Astrocyte of the hippocampus (primary cell): ENCODE measurements around the gene TMEM88.

Experiments used
- DNase-seq: peaks from one replicate; pipeline ENCODE4 v3.0.0; 2011; ENCODE audit warnings: low read depth, low spot score

Gene TMEM88

GRCh38 chr17:7843536-7844291 lies 11.2 kb upstream of the TMEM88 start:
- DNase-seq = peak; percentile 92

DNA sequence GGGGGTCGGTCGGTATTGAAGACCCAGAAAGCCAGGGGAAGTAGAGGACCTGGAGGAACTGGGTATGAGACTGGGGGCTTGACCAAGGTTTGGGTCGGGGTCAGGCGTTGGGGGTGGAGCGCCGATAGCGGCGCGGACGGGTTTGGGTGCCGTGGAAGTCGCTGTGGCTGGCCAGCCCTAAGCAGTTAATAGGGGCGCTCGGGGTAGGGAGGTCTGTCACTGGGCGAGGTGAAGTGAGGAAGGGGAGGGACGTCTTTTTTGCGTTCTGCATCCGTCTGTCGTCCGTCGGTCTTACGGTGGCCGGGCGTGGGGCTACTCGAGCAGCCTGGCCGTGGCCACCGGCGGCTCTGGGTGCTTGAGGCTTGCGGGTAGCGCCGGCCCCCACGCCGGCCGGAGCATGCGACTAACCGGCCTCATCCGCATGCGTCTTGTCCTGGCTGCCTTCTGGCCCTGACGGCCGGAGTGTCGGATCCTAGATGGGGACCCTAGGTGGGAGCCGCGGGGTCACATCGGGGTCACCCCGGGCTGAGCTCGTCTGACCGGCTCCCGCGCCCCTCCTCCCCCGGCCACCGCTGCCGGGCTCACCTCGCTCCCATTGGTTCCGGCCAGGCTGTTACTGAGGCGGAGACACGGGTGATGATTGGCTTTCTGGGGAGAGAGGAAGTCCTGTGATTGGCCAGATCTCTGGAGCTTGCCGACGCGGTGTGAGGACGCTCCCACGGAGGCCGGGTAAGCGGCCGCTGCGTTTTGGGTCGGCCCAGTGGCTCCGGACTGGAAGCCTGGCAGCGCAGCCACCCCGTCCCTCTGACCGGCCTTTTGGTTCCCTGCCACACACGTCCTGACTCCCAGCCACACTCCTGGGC lies 10.3 kb upstream of the TMEM88 start:
- DNase-seq = peak; percentile 98

DNA sequence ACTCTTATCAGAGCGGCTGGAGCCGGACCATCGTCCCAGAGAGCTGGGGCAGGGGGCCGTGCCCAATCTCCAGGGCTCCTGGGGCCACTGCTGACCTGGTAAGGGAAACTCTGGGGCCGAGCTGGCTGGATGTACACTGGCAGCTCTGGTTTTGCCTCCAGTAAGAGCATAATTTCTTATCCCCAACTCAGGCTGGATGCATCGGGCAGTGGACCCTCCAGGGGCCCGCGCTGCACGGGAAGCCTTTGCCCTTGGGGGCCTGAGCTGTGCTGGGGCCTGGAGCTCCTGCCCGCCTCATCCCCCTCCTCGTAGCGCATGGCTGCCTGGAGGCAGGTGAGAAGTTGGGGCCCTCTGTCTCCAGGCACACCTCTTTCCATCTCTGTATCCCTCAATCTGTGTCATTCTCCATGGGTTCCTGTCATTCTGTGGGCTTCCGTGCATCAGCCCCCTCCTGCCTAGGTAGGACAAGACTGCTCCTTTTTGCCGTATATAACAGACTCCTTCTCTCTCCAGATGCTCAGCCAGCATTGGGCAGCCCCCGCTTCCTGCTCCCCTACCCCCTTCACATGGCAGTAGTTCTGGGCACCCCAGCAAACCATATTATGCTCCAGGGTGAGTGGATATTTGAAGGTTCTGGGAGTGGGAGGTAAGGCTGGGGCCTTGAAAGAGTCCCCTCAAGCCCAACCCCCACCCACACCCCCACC lies 9.4 kb upstream of the TMEM88 start:
- no peak for DNase-seq

GRCh38 chr17:7846063-7846735 lies 8.7 kb upstream of the TMEM88 start:
- DNase-seq = no peak

GRCh38 chr17:7846765-7847661 lies 7.9 kb upstream of the TMEM88 start:
- DNase-seq = no peak

DNA sequence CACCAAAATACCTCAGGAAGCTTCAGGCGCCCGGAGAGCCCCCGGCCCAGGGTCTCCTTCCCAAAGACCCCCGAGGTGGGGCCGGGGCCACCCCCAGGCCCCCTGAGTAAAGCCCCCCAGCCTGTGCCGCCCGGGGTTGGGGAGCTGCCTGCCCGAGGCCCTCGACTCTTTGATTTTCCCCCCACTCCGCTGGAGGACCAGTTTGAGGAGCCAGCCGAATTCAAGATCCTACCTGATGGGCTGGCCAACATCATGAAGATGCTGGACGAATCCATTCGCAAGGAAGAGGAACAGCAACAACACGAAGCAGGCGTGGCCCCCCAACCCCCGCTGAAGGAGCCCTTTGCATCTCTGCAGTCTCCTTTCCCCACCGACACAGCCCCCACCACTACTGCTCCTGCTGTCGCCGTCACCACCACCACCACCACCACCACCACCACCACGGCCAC lies 6.7 kb upstream of the TMEM88 start:
- no peak for DNase-seq

DNA sequence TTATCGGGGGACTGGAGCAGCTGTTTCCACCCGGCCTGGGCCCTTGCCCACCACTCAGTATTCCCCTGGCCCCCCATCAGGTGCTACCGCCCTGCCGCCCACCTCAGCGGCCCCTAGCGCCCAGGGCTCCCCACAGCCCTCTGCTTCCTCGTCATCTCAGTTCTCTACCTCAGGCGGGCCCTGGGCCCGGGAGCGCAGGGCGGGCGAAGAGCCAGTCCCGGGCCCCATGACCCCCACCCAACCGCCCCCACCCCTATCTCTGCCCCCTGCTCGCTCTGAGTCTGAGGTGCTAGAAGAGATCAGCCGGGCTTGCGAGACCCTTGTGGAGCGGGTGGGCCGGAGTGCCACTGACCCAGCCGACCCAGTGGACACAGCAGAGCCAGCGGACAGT lies 6.1 kb upstream of the TMEM88 start:
- no peak for DNase-seq

GRCh38 chr17:7849130-7849750 lies 5.6 kb upstream of the TMEM88 start:
- DNase-seq = no peak

DNA sequence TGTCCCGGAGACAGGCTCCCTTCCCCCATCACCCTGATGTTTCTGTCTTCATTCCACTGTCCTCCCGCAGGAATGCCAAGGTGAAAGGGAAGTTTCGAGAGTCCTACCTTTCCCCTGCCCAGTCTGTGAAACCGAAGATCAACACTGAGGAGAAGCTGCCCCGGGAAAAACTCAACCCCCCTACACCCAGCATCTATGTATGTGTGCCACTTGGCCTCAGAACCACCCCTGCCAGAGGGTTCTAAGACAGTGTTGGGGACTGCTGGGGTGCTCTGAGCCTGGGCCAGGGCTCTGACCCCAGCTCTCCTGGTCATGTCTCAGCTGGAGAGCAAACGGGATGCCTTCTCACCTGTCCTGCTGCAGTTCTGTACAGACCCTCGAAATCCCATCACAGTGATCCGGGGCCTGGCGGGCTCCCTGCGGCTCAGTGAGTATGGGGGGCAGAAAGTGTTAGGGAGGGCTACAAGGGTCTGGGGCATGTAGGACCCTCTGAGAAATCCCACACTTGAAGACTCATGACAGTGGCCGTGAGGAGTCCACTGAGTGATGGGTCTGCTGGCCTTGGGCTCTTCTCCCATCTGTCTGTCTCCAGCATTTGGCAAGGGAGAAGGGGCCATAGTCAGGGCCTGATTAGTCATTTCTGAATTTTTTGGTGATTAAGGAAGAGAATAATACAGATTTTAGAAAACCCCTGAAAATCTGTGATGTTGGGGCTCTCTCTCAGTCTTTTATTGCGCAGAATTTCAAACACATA lies 4.9 kb upstream of the TMEM88 start:
- no peak for DNase-seq

- DNase-seq = no peak
Measured at GRCh38 chr17:7850701-7851437, 4.0 kb upstream of the TMEM88 start.

DNA sequence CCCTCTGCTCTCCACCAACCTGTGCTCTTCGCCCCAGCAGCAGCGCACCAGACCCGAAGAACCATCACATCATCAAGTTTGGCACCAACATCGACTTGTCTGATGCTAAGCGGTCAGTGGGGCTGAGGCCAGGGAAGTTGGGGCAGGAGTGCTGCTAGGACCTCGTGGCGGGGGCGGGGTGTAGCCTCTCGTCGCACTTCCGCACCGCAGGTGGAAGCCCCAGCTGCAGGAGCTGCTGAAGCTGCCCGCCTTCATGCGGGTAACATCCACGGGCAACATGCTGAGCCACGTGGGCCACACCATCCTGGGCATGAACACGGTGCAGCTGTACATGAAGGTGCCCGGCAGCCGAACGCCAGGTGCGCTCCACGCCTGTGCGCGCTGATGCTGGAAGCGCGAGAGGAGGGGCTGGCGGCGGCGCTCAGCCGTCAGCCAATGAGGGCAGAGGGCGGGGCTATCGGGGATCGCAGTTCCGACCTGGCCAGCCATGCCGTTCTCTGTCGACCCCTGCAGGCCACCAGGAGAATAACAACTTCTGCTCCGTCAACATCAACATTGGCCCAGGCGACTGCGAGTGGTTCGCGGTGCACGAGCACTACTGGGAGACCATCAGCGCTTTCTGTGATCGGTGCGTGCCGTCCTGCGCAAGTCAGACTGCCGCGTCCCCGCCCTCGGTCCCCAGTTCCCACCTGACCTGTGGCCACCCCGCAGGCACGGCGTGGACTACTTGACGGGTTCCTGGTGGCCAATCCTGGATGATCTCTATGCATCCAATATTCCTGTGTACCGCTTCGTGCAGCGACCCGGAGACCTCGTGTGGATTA lies 3.2 kb upstream of the TMEM88 start:
- DNase-seq = peak; percentile 95

DNA sequence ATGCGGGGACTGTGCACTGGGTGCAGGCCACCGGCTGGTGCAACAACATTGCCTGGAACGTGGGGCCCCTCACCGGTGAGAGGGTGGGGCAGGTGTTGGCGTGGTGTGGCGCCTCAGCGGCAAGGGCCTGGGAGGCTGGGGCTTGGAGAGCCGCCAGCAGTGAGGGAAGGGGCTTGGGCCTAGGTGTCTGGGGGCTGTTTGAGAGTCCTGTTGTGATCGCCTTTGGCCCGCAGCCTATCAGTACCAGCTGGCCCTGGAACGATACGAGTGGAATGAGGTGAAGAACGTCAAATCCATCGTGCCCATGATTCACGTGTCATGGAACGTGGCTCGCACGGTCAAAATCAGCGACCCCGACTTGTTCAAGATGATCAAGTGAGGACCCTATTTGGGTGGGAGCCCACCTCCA lies 2.6 kb upstream of the TMEM88 start:
- no peak for DNase-seq

GRCh38 chr17:7852919-7853690 lies 1.8 kb upstream of the TMEM88 start:
- no peak for DNase-seq

GRCh38 chr17:7853691-7854038 lies 1.2 kb upstream of the TMEM88 start:
- DNase-seq = no peak

GRCh38 chr17:7854078-7854777 lies 638 bp upstream of the TMEM88 start:
- DNase-seq = no peak

DNA sequence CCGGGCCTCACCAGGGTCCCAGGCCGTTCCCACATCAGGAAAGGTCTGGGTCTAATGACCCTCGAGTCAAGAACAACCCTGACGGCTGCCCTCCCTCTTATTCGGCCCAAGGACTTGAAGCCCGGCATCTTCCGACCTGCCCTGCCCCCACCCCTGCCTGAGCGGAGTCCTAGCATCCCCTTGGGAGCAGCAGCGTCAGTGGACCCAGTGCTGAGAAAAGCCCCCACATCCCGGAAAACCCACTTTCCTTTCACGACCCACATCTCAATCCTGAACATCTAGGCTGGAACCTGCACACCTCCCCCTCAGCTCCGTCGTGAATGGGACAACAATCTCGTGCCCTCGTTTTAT lies 769 bp downstream of the TMEM88 start:
- DNase-seq = no peak
